GM18951 (cell line): ENCODE results near the gene SH2D4B.

Experiments
- POLR2A ChIP-seq: IDR thresholded peaks from 4 replicates; pipeline ENCODE4 v1.6.1; 2011; ENCODE audit warnings: mild to moderate bottlenecking; ENCODE audit not compliant: insufficient read length, insufficient read depth; ENCODE audit errors: extremely low read depth
- in situ Hi-C: fragments of 300-500 bp; cut with MboI; formaldehyde crosslinking; loops from one replicate; pipeline ENCODE4 v1.12.0; 2022; ENCODE audit warnings: low sequenced_read_pairs, mixed read lengths, inconsistent platforms; ENCODE audit not compliant: unreplicated experiment

SH2D4B gene

DNA sequence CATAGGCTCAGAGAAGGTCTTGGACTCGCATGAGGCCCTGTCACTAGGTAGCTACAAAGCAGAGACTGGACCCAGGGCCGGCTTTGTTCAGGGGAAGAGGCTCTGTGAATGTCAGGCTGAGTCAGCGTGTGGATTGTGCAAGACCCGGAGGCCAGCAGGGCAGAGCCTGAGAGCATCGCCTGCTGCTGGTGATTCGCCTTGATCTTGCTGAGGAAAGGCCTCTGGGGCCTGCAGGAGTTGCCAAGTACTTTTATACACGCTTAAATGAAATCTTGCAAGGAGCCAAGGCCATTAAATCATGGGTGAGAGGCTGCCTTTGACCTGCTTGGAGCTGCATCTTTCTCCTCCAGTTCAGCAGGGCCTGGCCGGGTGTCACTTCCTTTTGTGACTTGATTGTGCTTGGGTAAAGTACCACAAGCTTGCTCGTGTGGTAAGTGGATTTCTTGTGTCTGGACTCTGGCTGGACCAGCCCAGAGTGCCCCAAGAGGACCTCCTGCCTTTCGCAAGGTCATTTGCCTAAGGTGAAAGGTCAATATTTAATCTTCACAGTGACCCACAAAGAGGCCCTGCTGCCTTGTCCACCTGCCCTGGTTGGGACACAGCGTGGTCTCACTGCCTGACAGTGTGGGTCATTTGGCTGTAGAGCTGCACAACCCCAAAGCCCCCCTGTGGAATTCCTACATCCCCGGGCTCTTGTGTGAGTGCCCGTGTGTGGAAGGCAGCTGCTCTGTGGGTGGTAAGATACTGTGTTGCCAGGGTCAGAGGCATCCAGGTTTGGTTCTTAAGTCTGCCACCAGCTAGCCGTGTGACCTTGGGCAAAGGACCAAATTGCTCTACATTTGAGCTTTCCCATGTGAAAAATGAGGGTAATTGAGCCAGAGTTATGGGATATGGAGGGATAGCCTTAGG is 38.6 kb upstream of the SH2D4B start:
- TF ChIP-seq POLR2A, result no peak
- in situ Hi-C loops, result no loop called here

DNA sequence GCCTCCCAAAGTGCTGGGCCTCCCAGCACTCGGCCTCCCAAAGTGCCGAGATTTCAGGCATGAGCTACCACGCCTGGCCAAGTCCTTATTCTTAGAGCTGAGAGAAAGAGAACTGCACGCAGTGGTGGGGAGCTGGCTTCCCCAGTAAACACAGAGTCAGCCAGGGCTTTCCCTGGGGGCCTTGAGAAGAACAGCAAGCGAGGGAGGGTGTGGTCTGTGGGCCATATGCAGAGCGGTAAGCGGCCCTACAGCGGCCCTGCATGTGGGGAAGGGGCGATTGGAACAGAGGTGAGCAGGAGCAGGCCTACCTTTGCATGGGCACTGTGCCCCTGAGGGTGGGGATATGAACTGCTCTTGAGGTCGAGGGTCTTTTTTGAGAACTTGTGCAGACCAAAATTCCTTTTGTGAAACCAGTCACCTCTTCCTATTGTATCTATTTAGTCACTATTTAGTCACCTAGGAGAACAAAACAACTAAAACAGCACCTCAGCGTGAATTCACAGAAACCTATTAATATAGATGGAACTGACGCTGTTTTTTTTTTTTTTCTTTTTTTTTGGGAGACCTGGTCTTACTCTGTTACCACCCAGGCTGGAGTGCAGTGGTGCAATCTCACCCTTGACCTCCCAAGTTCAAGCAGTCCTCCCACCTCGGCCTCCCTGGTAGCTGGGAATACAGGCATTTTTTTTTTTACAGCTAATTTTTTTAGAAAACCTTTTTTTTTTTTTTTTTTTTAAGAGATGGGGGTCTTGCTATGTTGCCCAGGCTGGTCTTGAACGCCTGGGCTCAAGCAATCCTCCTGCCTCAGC is 36.9 kb upstream of the SH2D4B start:
- in situ Hi-C loops, result loop anchor here (5.0 to 25.0 kb wide), 2 partner anchors 53 to 113 kb away; no protein-coding TSS in a partner anchor
- TF ChIP-seq POLR2A, result no peak

DNA sequence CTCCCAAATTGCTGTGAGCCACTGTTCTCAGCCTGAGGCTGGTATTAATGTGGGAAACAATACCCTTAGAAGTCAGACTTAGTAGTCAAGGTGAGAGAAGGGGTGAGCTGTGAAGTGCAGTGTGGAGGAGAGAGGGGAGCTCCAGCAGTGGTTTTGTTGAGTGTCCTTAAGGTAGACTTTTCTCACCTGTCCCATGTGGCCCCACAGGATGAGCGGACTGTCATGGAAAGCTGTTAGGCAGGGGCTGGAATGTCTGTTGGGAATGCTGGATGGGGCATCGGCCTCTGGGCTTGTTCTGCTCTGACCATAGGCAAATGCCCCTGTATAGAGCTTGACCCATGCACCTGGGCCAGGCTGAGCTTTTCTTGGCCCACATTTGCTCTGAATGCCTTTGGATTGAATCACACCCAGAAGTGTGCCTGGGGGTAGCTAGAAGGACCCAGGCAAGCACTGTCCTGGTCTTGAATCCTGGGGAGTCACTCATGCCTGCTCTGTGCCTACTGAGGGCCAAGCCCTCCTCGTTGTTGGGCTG is 36.3 kb upstream of the SH2D4B start:
- in situ Hi-C loops, result loop anchor here (5.0 to 25.0 kb wide), 2 partner anchors 54 to 114 kb away; no protein-coding TSS in a partner anchor

DNA sequence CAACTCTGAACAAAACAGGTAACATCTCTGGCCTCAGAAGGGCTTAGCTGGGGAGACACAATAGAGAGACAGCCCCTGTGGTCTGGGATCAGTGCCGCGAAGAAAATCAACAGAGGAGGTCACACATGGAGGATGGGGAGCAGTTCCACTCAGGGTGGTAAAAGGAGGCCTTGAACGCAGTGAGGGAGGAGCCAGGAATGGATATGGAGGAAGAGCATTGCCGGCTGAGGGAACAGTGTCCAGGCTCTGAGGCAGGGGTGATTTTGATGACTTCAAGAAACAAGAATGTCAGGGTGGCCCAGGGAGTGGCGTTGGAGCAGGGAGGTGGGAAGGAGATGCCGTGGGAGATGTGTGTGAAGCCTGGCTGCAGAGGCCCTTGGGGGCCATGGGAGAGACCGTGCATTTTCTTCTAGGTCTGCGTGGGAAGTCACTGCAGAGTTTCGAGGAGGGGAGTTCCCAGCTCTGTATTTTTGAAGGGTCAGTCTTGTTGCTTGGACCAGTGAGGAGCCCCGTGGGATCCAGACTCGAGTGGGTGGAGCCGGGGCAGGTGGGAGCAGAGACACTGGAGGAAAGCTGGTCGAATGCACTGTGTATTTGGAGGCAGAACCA is 35.7 kb upstream of the SH2D4B start:
- in situ Hi-C loops, result loop anchor here (5.0 to 25.0 kb wide), 2 partner anchors 55 to 115 kb away; no protein-coding TSS in a partner anchor
- no peak for TF ChIP-seq POLR2A

More for the DNA sequence above, 36.3 kb upstream of the SH2D4B start:
- no peak for TF ChIP-seq POLR2A

DNA sequence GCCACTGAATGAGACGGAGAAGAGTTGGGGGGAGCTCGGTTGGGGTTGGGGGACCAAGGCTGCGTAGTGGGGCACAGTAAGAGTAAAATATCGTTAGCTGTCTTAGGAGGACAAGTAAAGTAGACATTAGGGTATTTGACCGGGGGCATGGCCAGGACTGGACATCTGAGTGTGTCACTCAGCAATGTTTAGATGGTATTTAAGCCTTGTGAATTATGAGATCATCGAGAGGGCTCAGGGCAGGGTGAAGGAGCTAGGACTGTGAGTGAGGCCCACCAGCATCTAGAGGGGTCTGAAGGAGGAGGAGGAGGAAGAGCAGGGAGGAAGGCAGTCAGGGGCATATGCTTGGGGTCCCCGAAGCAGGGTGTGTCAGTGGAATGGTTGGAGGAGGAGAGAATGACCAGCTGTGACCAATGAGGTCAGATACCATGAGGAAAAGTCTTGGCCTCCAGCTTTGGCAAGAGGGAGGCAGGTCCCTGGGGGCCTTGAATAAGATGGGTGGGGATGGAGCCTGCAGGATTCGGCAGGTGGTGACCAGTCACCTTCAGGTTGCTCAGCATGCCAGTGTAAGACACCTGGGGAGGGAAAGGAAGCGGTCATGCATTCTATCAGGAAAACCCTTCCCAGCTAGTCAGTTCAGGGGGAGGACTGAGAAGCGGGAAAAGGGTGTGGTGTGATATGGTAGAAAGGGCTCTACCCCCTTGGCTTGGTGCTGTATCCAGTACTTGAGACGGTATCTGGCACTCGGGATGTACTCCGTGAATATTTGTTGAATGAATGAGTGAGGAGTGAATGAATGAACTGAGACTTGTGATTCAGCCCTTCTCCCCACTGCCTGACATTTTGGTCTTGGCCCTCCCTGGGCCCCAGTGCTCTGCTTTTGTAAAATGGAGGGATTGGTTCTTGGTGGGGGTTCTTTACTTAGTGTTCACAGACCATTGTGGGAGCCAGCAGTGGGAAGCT is 34.8 kb upstream of the SH2D4B start:
- no peak for TF ChIP-seq POLR2A
- in situ Hi-C loops, result loop anchor here (5.0 to 25.0 kb wide), 2 partner anchors 56 to 116 kb away; no protein-coding TSS in a partner anchor

DNA sequence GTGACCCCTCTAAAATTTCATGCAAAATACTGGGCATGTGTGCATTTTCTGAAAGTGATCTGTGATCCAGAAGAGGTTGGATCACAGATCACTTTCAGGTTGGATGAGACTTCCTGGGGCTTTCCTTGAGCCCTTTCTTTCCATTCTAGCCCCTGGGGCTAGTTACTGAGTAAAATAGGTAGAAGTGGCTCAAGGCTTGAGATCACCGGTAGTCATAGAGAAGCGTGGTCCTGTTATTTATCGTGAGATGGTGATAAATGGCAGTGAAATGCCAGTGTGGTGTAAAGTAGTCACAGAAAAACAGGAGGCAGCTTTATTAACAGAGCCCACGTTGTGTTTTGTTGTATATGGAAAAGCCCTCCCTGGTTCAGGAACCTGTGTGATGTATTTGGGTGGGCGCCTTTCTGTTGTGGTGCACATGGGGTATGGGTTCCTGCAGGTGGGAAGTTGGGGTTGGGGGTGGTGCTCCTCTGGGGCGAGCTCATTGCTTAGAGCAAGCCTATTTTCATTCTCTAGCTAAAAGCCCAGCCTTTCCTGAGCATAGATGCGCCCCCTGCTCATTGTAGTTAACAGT is 34.0 kb upstream of the SH2D4B start:
- in situ Hi-C loops, result loop anchor here (5.0 to 25.0 kb wide), 2 partner anchors 56 to 116 kb away; no protein-coding TSS in a partner anchor
- no peak for TF ChIP-seq POLR2A

DNA sequence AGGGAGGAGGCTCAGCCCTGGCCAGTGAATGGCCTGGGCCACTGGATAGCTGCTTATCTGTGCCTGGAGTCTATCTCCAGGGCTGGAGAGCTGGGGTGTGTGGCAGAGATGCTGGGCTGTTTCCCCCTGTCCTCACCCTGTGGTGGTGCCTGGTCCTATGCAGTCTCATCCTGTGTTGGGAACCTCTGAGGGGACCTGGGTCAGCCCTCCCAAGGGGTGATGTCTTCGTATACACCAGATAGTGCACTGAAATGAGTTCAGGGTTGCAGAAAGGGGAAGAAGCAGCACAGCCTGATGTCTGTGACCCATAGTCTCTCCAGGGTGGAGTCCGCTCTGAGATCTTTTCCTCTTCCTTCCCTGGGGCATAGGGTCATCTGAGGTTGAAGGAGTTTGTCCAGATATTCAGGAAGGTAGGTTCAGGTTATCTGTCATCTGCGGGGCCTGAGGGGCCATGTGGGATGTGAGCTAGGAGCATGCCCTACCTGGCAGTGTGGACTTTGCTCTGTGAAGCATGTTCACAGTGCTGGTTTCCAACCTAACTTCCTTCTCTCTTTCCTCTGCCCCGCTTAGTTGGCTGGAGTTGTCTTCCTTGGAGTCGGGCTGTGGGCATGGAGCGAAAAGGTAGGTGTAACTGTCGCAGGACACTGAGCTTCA is 33.4 kb upstream of the SH2D4B start:
- TF ChIP-seq POLR2A, result no peak
- in situ Hi-C loops, result loop anchor here (5.0 to 25.0 kb wide), 2 partner anchors 57 to 117 kb away; no protein-coding TSS in a partner anchor

DNA sequence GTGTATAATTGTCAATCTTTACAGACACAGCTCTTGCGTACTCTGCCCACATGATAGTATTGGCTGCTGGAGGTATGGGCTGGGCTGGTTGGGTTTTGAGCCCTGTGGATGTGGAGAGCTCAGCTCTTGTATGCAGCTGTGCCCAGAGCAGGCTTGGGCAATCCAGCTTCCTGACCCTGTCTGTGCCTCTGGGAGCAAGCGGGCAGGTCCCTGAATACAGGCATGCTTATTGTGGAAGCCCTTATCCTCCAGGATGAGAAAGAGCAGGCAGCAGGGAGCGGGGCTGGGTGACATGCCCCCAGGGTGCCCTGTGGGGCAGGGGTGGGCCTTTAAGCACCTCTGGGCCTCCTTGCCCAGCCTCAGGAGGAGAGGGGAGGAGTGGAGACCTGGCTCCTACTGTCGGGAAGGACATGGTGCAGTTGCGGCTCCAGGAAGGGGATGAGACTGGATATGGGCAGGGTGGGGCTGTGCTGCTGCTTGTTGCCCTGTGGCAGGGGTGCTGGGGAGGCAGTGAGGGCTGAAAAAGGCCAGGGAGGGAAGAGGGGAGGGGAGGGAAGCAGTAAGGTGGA is 32.7 kb upstream of the SH2D4B start:
- TF ChIP-seq POLR2A, result no peak
- in situ Hi-C loops, result loop anchor here (5.0 to 25.0 kb wide), 2 partner anchors 58 to 118 kb away; no protein-coding TSS in a partner anchor

DNA sequence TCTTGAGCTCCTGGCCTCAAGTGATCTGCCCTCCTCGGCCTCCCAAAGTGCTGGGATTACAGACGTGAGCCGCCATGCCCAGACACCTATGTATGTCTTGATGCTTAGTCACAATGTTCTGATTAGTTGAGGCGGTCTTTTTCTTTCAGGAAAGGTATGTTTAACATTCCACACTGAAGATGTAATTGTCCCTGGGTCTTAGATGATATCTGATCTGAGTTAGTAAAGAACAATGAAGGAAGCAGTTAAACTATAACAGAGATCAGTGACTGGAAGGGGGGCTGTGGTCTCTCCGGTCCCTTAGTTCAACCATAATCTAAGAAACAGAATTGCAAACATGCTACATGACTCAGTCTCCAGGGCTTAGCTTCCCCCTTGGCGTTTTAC is 31.5 kb upstream of the SH2D4B start:
- no peak for TF ChIP-seq POLR2A
- in situ Hi-C loops, result loop anchor here (25.0 kb wide), 1 partner anchor 119 kb away; no protein-coding TSS in a partner anchor

DNA sequence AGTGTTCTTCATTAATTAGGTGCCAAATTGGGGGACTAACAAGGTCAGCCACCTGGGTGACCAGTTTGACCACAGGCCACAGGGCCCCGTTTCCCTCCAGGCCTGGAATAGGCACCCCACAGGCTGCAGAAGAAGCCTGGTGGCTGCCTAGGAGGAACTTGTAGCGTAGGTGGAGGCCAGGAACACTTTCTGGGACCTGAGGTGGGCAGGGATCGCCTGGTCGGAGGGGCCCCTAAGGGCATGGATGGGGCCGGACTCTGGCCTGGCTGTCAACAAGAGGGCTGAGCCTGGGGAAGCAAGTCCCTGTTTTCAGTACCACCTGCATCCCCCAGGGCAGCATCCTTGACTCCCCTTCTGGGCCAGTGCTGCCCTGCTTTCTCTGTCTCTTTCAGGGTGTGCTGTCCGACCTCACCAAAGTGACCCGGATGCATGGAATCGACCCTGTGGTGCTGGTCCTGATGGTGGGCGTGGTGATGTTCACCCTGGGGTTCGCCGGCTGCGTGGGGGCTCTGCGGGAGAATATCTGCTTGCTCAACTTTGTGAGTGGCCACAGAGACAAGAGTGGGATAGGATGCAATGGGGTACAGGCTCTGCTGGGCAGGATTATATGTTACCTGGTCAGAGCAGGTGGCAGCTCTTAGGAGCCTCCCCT is 30.7 kb upstream of the SH2D4B start:
- in situ Hi-C loops, result loop anchor here (25.0 kb wide), 1 partner anchor 120 kb away; no protein-coding TSS in a partner anchor
- TF ChIP-seq POLR2A, result no peak

DNA sequence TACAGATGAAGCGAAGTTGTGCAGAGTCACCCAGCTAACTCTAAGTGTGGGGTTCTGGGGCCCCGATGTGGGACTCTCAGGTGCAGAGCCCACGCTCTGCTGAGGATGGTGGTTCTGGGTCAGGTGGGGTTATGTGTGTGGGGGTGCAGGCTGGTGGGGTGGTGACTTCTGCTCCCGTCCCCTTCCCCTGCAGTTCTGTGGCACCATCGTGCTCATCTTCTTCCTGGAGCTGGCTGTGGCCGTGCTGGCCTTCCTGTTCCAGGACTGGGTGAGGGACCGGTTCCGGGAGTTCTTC is 28.6 kb upstream of the SH2D4B start:
- in situ Hi-C loops, result loop anchor here (25.0 kb wide), 1 partner anchor 122 kb away; no protein-coding TSS in a partner anchor
- TF ChIP-seq POLR2A, result no peak
